Measurements from ENCODE around the gene PDAP1. TPM values are rescaled to one million over a fixed set of nuclear protein-coding genes. Genes with fewer than 3 reads are reported as not detected.
"Not testable (repeated sequence)": the region's sequence is repeated elsewhere in the genome, so short reads cannot be mapped to it uniquely, and the experiment has no call there.

The PDAP1 gene
- total and polyA plus RNA-seq, 8 donors: 27.8 to 84.6 (median 39.8) TPM

DNA sequence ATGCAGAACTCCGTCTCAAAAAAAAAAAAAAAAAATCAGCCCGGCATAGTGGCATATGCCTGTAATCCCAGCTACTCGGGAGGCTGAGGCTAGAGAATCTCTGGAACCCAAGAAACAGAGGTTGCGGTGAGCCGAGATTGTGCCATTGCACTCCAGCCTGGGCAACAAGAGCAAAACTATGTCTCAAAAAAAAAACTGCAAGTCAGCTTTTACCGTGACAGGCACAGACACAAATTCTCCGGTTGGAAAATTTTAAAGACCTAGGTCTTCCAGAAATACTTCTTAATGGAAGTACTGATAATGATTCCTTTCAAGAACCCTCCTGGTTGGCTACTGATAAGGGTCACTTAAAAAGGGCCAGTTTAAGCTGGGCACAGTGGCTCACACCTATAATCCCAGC, 53.3 kb downstream of the PDAP1 start:
- Histone ChIP-seq H3K9me3 (no peaks in the 10 kb centered on the region), H3K27ac (no peak overlapping the region), H3K4me1 (no peaks in the 10 kb centered on the region), H3K4me3 (no peak overlapping the region), H3K36me3 (peaks cover 0 to 61% (median 31%) of the 10 kb centered on the region in 3 donors), H3K27me3 (no peaks in the 10 kb centered on the region)
- WGBS, 2 donors: 95% methylated on average over 7 of the region's 7 CpGs
- intact Hi-C loops (cut with DNase I): no loop called here
- no peak for DNase-seq
- TF ChIP-seq, protein P1, sequence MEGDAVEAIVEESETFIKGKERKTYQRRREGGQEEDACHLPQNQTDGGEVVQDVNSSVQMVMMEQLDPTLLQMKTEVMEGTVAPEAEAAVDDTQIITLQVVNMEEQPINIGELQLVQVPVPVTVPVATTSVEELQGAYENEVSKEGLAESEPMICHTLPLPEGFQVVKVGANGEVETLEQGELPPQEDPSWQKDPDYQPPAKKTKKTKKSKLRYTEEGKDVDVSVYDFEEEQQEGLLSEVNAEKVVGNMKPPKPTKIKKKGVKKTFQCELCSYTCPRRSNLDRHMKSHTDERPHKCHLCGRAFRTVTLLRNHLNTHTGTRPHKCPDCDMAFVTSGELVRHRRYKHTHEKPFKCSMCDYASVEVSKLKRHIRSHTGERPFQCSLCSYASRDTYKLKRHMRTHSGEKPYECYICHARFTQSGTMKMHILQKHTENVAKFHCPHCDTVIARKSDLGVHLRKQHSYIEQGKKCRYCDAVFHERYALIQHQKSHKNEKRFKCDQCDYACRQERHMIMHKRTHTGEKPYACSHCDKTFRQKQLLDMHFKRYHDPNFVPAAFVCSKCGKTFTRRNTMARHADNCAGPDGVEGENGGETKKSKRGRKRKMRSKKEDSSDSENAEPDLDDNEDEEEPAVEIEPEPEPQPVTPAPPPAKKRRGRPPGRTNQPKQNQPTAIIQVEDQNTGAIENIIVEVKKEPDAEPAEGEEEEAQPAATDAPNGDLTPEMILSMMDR (IDR thresholded peaks at IDR 0.05): no peak
- FAIRE-seq: no peak
- no peak for ATAC-seq

DNA sequence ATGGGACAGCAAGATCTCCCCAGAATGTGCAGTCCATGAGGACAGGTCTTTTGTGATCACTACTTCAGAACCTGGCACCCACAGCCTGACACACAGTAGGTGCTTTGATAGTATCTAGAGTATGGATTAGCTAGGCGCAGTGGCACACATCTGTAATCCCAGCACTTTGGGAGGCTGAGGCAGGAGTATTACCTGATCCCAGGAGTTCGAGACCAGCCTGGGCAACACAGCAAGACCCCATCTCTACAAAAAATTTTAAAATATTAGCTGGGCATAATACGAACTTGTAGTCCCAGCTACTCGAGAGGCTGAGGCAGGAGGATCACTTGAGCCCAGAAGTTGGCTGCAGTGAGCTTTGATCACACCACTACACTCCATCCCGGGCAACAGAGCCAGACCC, 56.1 kb downstream of the PDAP1 start:
- TF ChIP-seq, protein P1 (IDR thresholded peaks at IDR 0.05): no peak
- no peak for DNase-seq
- intact Hi-C loops (cut with DNase I): no loop called here
- H3K27me3 ChIP-seq: no peaks in the 10 kb centered on the region
- WGBS, 2 donors: 91 to 96% methylated on average over 5 of the region's 5 CpGs
- no peak for ATAC-seq
- H3K9me3 ChIP-seq: no peaks in the 10 kb centered on the region
- no peak overlapping the region for H3K27ac ChIP-seq
- FAIRE-seq: no peak
- H3K36me3 ChIP-seq: peaks cover 0 to 51% (median 22%) of the 10 kb centered on the region in 3 donors
- no peaks in the 10 kb centered on the region for H3K4me1 ChIP-seq
- H3K4me3 ChIP-seq: no peak overlapping the region

DNA sequence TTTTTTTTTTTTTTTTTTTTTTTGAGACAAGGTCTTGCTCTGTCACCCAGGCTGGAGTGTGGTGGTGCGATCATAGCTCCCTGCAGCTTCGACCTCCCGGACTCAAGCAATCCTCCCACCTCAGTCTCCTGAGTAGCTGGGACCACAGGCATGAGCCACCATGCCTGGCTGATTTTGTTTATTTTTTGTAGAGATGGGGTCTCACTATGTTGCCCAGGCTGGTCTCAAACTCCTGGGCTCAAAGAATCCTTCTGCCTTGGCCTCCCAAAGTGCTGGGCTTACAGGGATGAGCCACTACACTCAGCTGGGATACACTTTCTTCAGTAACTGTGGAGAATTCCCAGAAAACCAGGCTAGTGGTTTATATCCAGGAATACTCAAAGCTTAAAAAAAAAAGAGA, 57.8 kb downstream of the PDAP1 start:
- intact Hi-C loops (cut with DNase I); DNase-seq: not testable (repeated sequence)

More for the DNA sequence above, 57.8 kb downstream of the PDAP1 start:
- 96 to 97% methylated on average over 3 of the region's 3 CpGs for WGBS, 2 donors
- H3K4me3 ChIP-seq, H3K27me3 ChIP-seq, H3K27ac ChIP-seq, ATAC-seq, H3K4me1 ChIP-seq, H3K9me3 ChIP-seq, FAIRE-seq: not testable (repeated sequence)
- peaks cover 0 to 51% (median 23%) of the 10 kb centered on the region in 3 donors for H3K36me3 ChIP-seq

Other genes starting within 250 kb of the PDAP1 start
- under 1 TPM in 3 of 6 donors, not detected in 3; 0.12 to 0.22 (median 0.13) TPM for gene KPNA7, start 200.5 kb downstream of the PDAP1 start, total RNA-seq
- under 1 TPM; 0.08 to 0.23 TPM for gene KPNA7, start 200.5 kb downstream of the PDAP1 start, polyA plus RNA-seq
- under 1 TPM in 1 of 6 donors, not detected in 5; 0.09 TPM for gene MYH16, start 135.8 kb downstream of the PDAP1 start, total RNA-seq
- under 1 TPM in 1 of 2 donors, not detected in 1; 0.02 TPM for gene MYH16, start 135.8 kb downstream of the PDAP1 start, polyA plus RNA-seq
- 10 to 100 TPM; 32.8 to 80.5 (median 54.7) TPM for gene ARPC1A, start 82.7 kb downstream of the PDAP1 start, total RNA-seq
- gene ARPC1A, start 82.7 kb downstream of the PDAP1 start, polyA plus RNA-seq: 10 to 100 TPM; 65.2 to 90.9 TPM
- 10 to 100 TPM; 14.4 to 70.4 (median 29.6) TPM for gene ARPC1B, start 33.9 kb downstream of the PDAP1 start, total RNA-seq
- 10 to 100 TPM; 50.3 to 59.6 TPM for gene ARPC1B, start 33.9 kb downstream of the PDAP1 start, polyA plus RNA-seq
- gene BUD31, start 372 bp upstream of the PDAP1 start, total RNA-seq: 10 to 100 TPM; 26.8 to 44.7 (median 28.9) TPM
- 10 to 100 TPM; 65.7 to 71.7 TPM for gene BUD31, start 372 bp upstream of the PDAP1 start, polyA plus RNA-seq
- 1 to 10 TPM; 1.4 to 3.6 (median 2.3) TPM for gene PTCD1, start 30.2 kb upstream of the PDAP1 start, total RNA-seq
- 1 to 10 TPM; 3.9 to 4.0 TPM for gene PTCD1, start 30.2 kb upstream of the PDAP1 start, polyA plus RNA-seq
- 10 to 100 TPM; 15.2 to 26.2 (median 21.5) TPM for gene CPSF4, start 30.3 kb upstream of the PDAP1 start, total RNA-seq
- 10 to 100 TPM; 29.2 to 42.5 TPM for gene CPSF4, start 30.3 kb upstream of the PDAP1 start, polyA plus RNA-seq
- 100 to 1,000 TPM in 1 of 6 donors, 10 to 100 TPM in 5; 50.8 to 102 (median 83.4) TPM for gene ATP5MF, start 57.6 kb upstream of the PDAP1 start, total RNA-seq
- 100 to 1,000 TPM; 412 to 428 TPM for gene ATP5MF, start 57.6 kb upstream of the PDAP1 start, polyA plus RNA-seq
- gene ZNF789, start 64.3 kb upstream of the PDAP1 start, total RNA-seq: 1 to 10 TPM; 3.6 to 7.8 (median 4.3) TPM
- 10 to 100 TPM; 12.9 to 21.9 TPM for gene ZNF789, start 64.3 kb upstream of the PDAP1 start, polyA plus RNA-seq
- gene ZNF394, start 91.7 kb upstream of the PDAP1 start, total RNA-seq: 10 to 100 TPM; 10.3 to 16.8 (median 13.2) TPM
- gene ZNF394, start 91.7 kb upstream of the PDAP1 start, polyA plus RNA-seq: 10 to 100 TPM; 15.6 to 15.9 TPM
- gene ZKSCAN5, start 96.1 kb upstream of the PDAP1 start, total RNA-seq: 1 to 10 TPM; 1.4 to 4.1 (median 2.0) TPM
- gene ZKSCAN5, start 96.1 kb upstream of the PDAP1 start, polyA plus RNA-seq: 1 to 10 TPM; 2.4 TPM
- 1 to 10 TPM; 1.7 to 4.1 (median 2.3) TPM for gene FAM200A, start 143.5 kb upstream of the PDAP1 start, total RNA-seq
- 1 to 10 TPM; 2.3 to 4.3 TPM for gene FAM200A, start 143.5 kb upstream of the PDAP1 start, polyA plus RNA-seq
- 10 to 100 TPM; 23.2 to 41.8 (median 29.7) TPM for gene ZNF655, start 150.0 kb upstream of the PDAP1 start, total RNA-seq
- gene ZNF655, start 150.0 kb upstream of the PDAP1 start, polyA plus RNA-seq: 10 to 100 TPM; 42.8 to 45.2 TPM
- gene TMEM225B, start 189.7 kb upstream of the PDAP1 start, total RNA-seq: 1 to 10 TPM in 1 of 6 donors, under 1 TPM in 5; 0.16 to 1.1 (median 0.48) TPM
- 1 to 10 TPM; 1.2 to 1.5 TPM for gene TMEM225B, start 189.7 kb upstream of the PDAP1 start, polyA plus RNA-seq
- gene ZSCAN25, start 208.3 kb upstream of the PDAP1 start, total RNA-seq: 10 to 100 TPM in 1 of 6 donors, 1 to 10 TPM in 5; 7.4 to 12.8 (median 8.2) TPM
- gene ZSCAN25, start 208.3 kb upstream of the PDAP1 start, polyA plus RNA-seq: 1 to 10 TPM; 4.7 to 5.8 TPM

Data from pancreas (tissue), 10 donors.